Right ventricle myocardium inferior (tissue), 1 donor: ENCODE results near the gene THBS2. TPM values are rescaled to one million over a fixed set of nuclear protein-coding genes. Genes with fewer than 3 reads are reported as not detected.

Experiments
- ATAC-seq: fragments of 200-7000 bp; cut with Tn5 transposase; one replicate; pipeline ENCODE4 v1.9.1; 2020; ENCODE audit warnings: mild to moderate bottlenecking, moderate library complexity
- DNase-seq: peaks from one replicate; pipeline ENCODE4 v3.0.0; 2021; ENCODE audit errors: missing footprints
- intact Hi-C: fragments of 100-400 bp; cut with DNase I; formaldehyde crosslinking; loops from one replicate; pipeline ENCODE4 v1.11.0; 2022
- total RNA-seq: library from RNA; stranded (reverse); fragmentation: NEBNext Ultra II Directional; extraction: Animal tissue kit (Norgen Biotek cat#: 25700); gene quantifications from one replicate; pipeline ENCODE4 v1.2.1, GENCODE V29; 2021
- donor health status: DM: no; HTN: yes; CAD: no; lungs with severe emphysema.

The THBS2 gene
- total RNA-seq, 1 donor from 2014 or later = 10.6 TPM

GRCh38 chr6:169254456-169255316, 1.0 kb upstream of the THBS2 start:
- ATAC-seq (no peak), DNase-seq (no peak)
- intact Hi-C loops = no loop called here

- intact Hi-C loops = no loop called here
- DNase-seq (no peak), ATAC-seq (no peak)
Observed at GRCh38 chr6:169252505-169253189, 999 bp downstream of the THBS2 start.

- DNase-seq (no peak), ATAC-seq (no peak)
- intact Hi-C loops = no loop called here
Observed at GRCh38 chr6:169251822-169252504, 1.7 kb downstream of the THBS2 start.

GRCh38 chr6:169251371-169251802, 2.3 kb downstream of the THBS2 start:
- no peak for DNase-seq
- intact Hi-C loops = no loop called here
- ATAC-seq = no peak

- intact Hi-C loops = no loop called here
- no peak for ATAC-seq
- no peak for DNase-seq
Observed at GRCh38 chr6:169250660-169251059, 3.0 kb downstream of the THBS2 start.

GRCh38 chr6:169249057-169249456, 4.6 kb downstream of the THBS2 start:
- intact Hi-C loops = no loop called here
- ATAC-seq = no peak
- no peak for DNase-seq

- no peak for ATAC-seq
- DNase-seq = no peak
- intact Hi-C loops = no loop called here
Observed at GRCh38 chr6:169248521-169248971, 5.1 kb downstream of the THBS2 start.

GRCh38 chr6:169247991-169248390, 5.7 kb downstream of the THBS2 start:
- ATAC-seq (no peak), DNase-seq (no peak)
- intact Hi-C loops = no loop called here

GRCh38 chr6:169247419-169247818, 6.2 kb downstream of the THBS2 start:
- ATAC-seq = no peak
- no peak for DNase-seq
- intact Hi-C loops = no loop called here

GRCh38 chr6:169246445-169246844, 7.2 kb downstream of the THBS2 start:
- ATAC-seq (no peak), DNase-seq (no peak)
- intact Hi-C loops = no loop called here

- ATAC-seq (no peak), DNase-seq (no peak)
- intact Hi-C loops = no loop called here
Observed at GRCh38 chr6:169244684-169245383, 8.8 kb downstream of the THBS2 start.

GRCh38 chr6:169243661-169244060, 10.0 kb downstream of the THBS2 start:
- intact Hi-C loops = no loop called here
- ATAC-seq = no peak
- DNase-seq = no peak

GRCh38 chr6:169243186-169243585, 10.5 kb downstream of the THBS2 start:
- ATAC-seq = no peak
- intact Hi-C loops = no loop called here
- no peak for DNase-seq

GRCh38 chr6:169241688-169242350, 11.8 kb downstream of the THBS2 start:
- intact Hi-C loops = no loop called here
- no peak for ATAC-seq
- DNase-seq = no peak

- ATAC-seq (no peak), DNase-seq (no peak)
- intact Hi-C loops = no loop called here
Observed at GRCh38 chr6:169240591-169241390, 12.9 kb downstream of the THBS2 start.

- intact Hi-C loops = no loop called here
- no peak for ATAC-seq
Observed at GRCh38 chr6:169240125-169240524, 13.5 kb downstream of the THBS2 start.

GRCh38 chr6:169239181-169239580, 14.5 kb downstream of the THBS2 start:
- no peak for ATAC-seq
- DNase-seq = no peak
- intact Hi-C loops = no loop called here

More at GRCh38 chr6:169240125-169240524, 13.5 kb downstream of the THBS2 start:
- DNase-seq = no peak

- intact Hi-C loops = no loop called here
- no peak for ATAC-seq
- no peak for DNase-seq
Observed at GRCh38 chr6:169238766-169239165, 14.9 kb downstream of the THBS2 start.
